Keratinocyte (primary cell): Measurements from ENCODE around the gene TRIM26. TPM values are rescaled to one million over a fixed set of nuclear protein-coding genes. Genes with fewer than 3 reads are reported as not detected.

ENCODE experiments used
- DNase-seq: peaks from one replicate; pipeline ENCODE4 v3.0.0-alpha.2; 2011; ENCODE audit warnings: low read depth, missing footprints, low spot score
- FAIRE-seq: peaks from 2 replicates; lab custom pipeline; 2011; peaks lifted over from hg19 to GRCh38; lab: Jason Lieb, UNC
- H2AFZ ChIP-seq: 2 replicates; pipeline ENCODE4 v1.6.0; 2012; ENCODE audit warnings: low read length, control low read depth, inconsistent platforms; ENCODE audit not compliant: control insufficient read depth
- H3K27ac ChIP-seq: 2 replicates; pipeline ENCODE4 v1.5.1; 2011; ENCODE audit warnings: low read length; ENCODE audit not compliant: control insufficient read depth, insufficient read depth
- H3K27me3 ChIP-seq: 3 replicates; pipeline ENCODE4 v1.6.0; 2011; ENCODE audit warnings: low read length; ENCODE audit not compliant: control insufficient read depth, insufficient read depth; ENCODE audit errors: extremely low read depth
- H3K36me3 ChIP-seq, 2 experiments: 2 replicates in 1 of 2; 3 replicates in 1 of 2; pipeline ENCODE4 v1.5.1; 2011; ENCODE audit warnings: low read length in 2 of 2, mild to moderate bottlenecking in 1 of 2; ENCODE audit not compliant: control insufficient read depth in 2 of 2, insufficient read depth in 2 of 2; ENCODE audit errors: extremely low read depth in 1 of 2
- H3K4me1 ChIP-seq: 3 replicates; pipeline ENCODE4 v1.5.1; 2011; ENCODE audit warnings: low read length; ENCODE audit not compliant: control insufficient read depth, insufficient read depth; ENCODE audit errors: extremely low read depth
- H3K4me2 ChIP-seq: 3 replicates; pipeline ENCODE4 v1.6.0; 2011; ENCODE audit warnings: low read depth, low read length; ENCODE audit not compliant: control insufficient read depth, insufficient read depth; ENCODE audit errors: extremely low read depth
- H3K4me3 ChIP-seq, 3 experiments: fragments of 200-600 bp in 1 of 3; sonication (generic) in 1 of 3; 2 replicates in 2 of 3; 3 replicates in 1 of 3; pipeline ENCODE4 v1.5.1; 2011 to 2016; ENCODE audit warnings: low read length in 3 of 3, mild to moderate bottlenecking in 3 of 3, control low read depth in 2 of 3, inconsistent platforms in 1 of 3, low read depth in 1 of 3, mixed read lengths in 1 of 3, mixed run types in 1 of 3, moderate library complexity in 1 of 3; ENCODE audit not compliant: control insufficient read depth in 2 of 3, insufficient read depth in 2 of 3; ENCODE audit errors: extremely low read depth in 1 of 3
- H3K79me2 ChIP-seq: 2 replicates; pipeline ENCODE4 v1.6.0; 2012; ENCODE audit warnings: low read length; ENCODE audit not compliant: control insufficient read depth, insufficient read depth
- H3K9ac ChIP-seq: 3 replicates; pipeline ENCODE4 v1.6.0; 2011; ENCODE audit warnings: low read length; ENCODE audit not compliant: control insufficient read depth, insufficient read depth; ENCODE audit errors: extremely low read depth
- H3K9me1 ChIP-seq: 3 replicates; pipeline ENCODE4 v1.6.0; 2011; ENCODE audit warnings: low read length; ENCODE audit not compliant: control insufficient read depth, insufficient read depth; ENCODE audit errors: extremely low read depth
- H3K9me3 ChIP-seq: 2 replicates; pipeline ENCODE4 v1.5.1; 2012; ENCODE audit warnings: low read depth, low read length; ENCODE audit not compliant: control insufficient read depth
- H4K20me1 ChIP-seq: 3 replicates; pipeline ENCODE4 v1.6.0; 2011; ENCODE audit warnings: low read length; ENCODE audit not compliant: control insufficient read depth, insufficient read depth; ENCODE audit errors: extremely low read depth
- EZH2 ChIP-seq: IDR thresholded peaks from one replicate; pipeline ENCODE4 v1.6.1; 2012; ENCODE audit warnings: inconsistent platforms, mild to moderate bottlenecking, low read length, moderate library complexity
- dilution Hi-C: fragments of 300-500 bp; cut with MboI; formaldehyde crosslinking; loops from one replicate; pipeline ENCODE4 v1.7.0; 2020; ENCODE audit warnings: low sequenced_read_pairs; ENCODE audit not compliant: extremely low pct_ligation_motif_present
- polyA plus RNA-seq, 5 experiments: library from polyadenylated mRNA; depleted of rRNA in 3 of 5; stranded (reverse) in 3 of 5; stranded (forward) in 1 of 5; unstranded in 1 of 5; fragments of >200 nt; gene quantifications; 1 replicate in 1 of 5; 2 replicates in 3 of 5; 3 replicates in 1 of 5; pipeline versions ENCODE4 v1.2.1 to v1.2.3, GENCODE V29; 2011 to 2012; ENCODE audit warnings: missing spikeins in 2 of 5, low read depth in 1 of 5, low replicate concordance in 1 of 5
- TF ChIP-seq, protein P1 (sequence below), 3 experiments: IDR thresholded peaks in 1 of 3; conservative IDR thresholded peaks in 1 of 3; optimal IDR thresholded peaks in 1 of 3; 2 replicates in 2 of 3; 3 replicates in 1 of 3; pipeline versions ENCODE3 to v1.5.1; 2011; ENCODE audit warnings: low read length in 3 of 3, mild to moderate bottlenecking in 3 of 3, moderate library complexity in 2 of 3, control low read depth in 1 of 3, inconsistent platforms in 1 of 3; ENCODE audit not compliant: insufficient read depth in 2 of 3; ENCODE audit errors: extremely low read depth in 1 of 3

The TRIM26 gene
- polyA plus RNA-seq, 1 donor (not counting 4 experiments of a cell fraction or from before 2014, with no cell fraction given) = 34.7 TPM

DNA sequence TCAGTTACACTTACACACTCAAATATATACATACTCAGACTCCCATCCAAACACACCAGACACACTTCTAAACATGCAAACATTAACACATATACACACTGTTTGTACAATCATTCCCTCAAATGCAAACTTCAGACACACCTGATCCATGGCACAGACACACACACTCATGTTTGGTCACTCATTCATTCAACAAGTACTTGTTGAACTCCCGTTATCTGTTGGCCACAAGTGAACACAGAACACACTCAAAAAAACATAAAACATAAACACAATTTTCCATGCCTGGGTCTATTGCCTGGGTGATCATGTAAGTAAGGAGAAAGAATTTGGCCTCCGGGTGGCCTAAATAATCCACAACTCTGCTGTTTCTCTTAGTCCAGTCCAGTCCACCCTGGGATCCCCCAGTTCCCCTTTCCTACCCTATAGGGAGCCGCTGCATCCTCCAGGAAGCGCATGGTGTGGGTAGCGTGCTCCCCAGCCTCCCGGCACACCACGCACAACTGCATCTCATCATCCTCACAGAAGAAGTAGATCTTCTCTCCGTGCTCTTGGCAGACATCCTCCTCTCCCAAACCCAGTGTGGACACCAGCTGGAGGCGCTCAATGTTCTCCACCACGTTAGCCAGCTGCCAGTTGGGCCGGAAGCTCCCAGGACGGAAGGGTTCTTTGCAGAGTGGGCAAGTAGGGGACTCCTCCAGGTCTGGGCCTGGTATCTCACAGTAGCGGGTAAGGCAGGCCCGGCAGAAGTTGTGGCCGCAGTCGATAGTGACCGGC is 53.0 kb downstream of the TRIM26 start:
- Histone ChIP-seq H3K27me3 (peaks cover 8% of the 10 kb centered on the region), H3K9me1 (no peaks in the 10 kb centered on the region), H3K9me3 (no peaks in the 10 kb centered on the region), H3K9ac (no peak overlapping the region), H3K79me2 (no peaks in the 10 kb centered on the region), H3K36me3 (no peaks in the 10 kb centered on the region), H4K20me1 (no peaks in the 10 kb centered on the region), H3K4me2 (no peak overlapping the region), H2AFZ (no peak overlapping the region), H3K4me1 (peaks cover 17% of the 10 kb centered on the region), H3K4me3 (no peak overlapping the region), H3K27ac (no peak overlapping the region)
- no peak for DNase-seq
- dilution Hi-C loops = no loop called here
- no peak for TF ChIP-seq EZH2
- TF ChIP-seq, protein P1, sequence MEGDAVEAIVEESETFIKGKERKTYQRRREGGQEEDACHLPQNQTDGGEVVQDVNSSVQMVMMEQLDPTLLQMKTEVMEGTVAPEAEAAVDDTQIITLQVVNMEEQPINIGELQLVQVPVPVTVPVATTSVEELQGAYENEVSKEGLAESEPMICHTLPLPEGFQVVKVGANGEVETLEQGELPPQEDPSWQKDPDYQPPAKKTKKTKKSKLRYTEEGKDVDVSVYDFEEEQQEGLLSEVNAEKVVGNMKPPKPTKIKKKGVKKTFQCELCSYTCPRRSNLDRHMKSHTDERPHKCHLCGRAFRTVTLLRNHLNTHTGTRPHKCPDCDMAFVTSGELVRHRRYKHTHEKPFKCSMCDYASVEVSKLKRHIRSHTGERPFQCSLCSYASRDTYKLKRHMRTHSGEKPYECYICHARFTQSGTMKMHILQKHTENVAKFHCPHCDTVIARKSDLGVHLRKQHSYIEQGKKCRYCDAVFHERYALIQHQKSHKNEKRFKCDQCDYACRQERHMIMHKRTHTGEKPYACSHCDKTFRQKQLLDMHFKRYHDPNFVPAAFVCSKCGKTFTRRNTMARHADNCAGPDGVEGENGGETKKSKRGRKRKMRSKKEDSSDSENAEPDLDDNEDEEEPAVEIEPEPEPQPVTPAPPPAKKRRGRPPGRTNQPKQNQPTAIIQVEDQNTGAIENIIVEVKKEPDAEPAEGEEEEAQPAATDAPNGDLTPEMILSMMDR (optimal IDR thresholded peaks at IDR 0.05 in 1 of 3, IDR thresholded peaks at IDR 0.05 in 1 of 3, conservative IDR thresholded peaks at IDR 0.05 in 1 of 3; ENCODE audit: extremely low read depth in 1 of 3, insufficient read depth in 2 of 3, low read length in 3 of 3) = no peak
- FAIRE-seq = no peak

DNA sequence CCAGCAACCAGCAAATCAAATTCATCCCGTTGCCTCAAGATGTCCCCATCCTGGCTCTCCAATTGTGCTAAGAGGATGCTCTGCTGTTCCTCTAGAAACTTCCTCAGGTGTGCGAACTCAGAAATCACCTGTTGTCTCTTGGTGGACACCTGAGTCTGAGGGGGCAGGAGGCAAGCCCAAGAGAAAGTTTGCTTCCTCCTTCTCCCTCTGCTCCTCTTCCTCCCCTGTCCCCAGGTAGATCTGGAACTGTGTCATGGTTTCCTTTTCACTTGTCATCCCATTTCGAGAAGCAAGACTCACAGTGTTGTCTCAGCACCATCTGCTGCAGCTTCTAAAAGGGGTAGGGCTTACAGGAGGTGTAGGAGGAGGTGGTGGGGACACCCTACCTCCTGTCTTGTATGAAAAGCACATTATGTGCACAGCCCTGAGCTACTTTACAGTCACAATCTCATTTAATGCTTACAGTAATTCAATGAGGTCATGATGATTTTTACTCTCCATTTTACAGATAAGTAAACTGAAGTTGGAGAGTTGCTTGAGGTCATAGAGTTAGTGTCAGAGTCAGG is 54.6 kb downstream of the TRIM26 start:
- Histone ChIP-seq H2AFZ (no peak overlapping the region), H3K9me3 (no peaks in the 10 kb centered on the region), H3K79me2 (no peaks in the 10 kb centered on the region), H3K36me3 (no peaks in the 10 kb centered on the region), H3K9me1 (no peaks in the 10 kb centered on the region), H3K4me1 (peaks cover 26% of the 10 kb centered on the region), H3K9ac (no peak overlapping the region), H3K4me3 (no peak overlapping the region), H3K27ac (no peak overlapping the region), H3K27me3 (peaks cover 7% of the 10 kb centered on the region), H4K20me1 (no peaks in the 10 kb centered on the region), H3K4me2 (no peak overlapping the region)
- dilution Hi-C loops = no loop called here
- TF ChIP-seq EZH2 = no peak
- TF ChIP-seq, protein P1 (optimal IDR thresholded peaks at IDR 0.05 in 1 of 3, IDR thresholded peaks at IDR 0.05 in 1 of 3, conservative IDR thresholded peaks at IDR 0.05 in 1 of 3; ENCODE audit: extremely low read depth in 1 of 3, insufficient read depth in 2 of 3, low read length in 3 of 3) = no peak
- FAIRE-seq (no peak), DNase-seq (no peak)
